Measurements from ENCODE around the gene VSX2. TPM values are rescaled to one million over a fixed set of nuclear protein-coding genes. Genes with fewer than 3 reads are reported as not detected.

VSX2 gene
- total RNA-seq, 1 experiment from 2014 or later = not detected

GRCh38 chr14:74290415-74290814 is 51.2 kb downstream of the VSX2 start:
- no peak overlapping the region for H3K18ac ChIP-seq (ENCODE audit: insufficient read length, low read depth, low read length)
- Mint-ChIP-seq H3K4me1 (peaks cover 6 to 11% of the 10 kb centered on the region in 2 experiments), H3K27ac (peak overlapping the region in 1 of 3 experiments; percentile 51; a peak in 1 of 7 replicates)

More at GRCh38 chr14:74290415-74290814, 51.2 kb downstream of the VSX2 start:
- Histone ChIP-seq H4K8ac (replicated peaks; ENCODE audit: insufficient read length, low read depth, low read length) (no peak overlapping the region), H3K4me2 (ENCODE audit: insufficient read depth, insufficient read length, low read length) (no peak overlapping the region), H3K79me2 (ENCODE audit: insufficient read depth, low read length) (no peaks in the 10 kb centered on the region), H4K91ac (ENCODE audit: insufficient read length, low read depth, low read length) (no peak overlapping the region), H2AK5ac (ENCODE audit: insufficient read length, low read length) (no peak overlapping the region), H4K20me1 (ENCODE audit: control insufficient read depth, insufficient read depth, insufficient read length) (no peaks in the 10 kb centered on the region), H2BK20ac (ENCODE audit: low read depth, low read length, poor library complexity, severe bottlenecking) (no peak overlapping the region), H3K23ac (ENCODE audit: insufficient read length, low read depth, low read length) (no peak overlapping the region), H3K9me3 (ENCODE audit: control insufficient read depth, low read depth, low read length) (no peaks in the 10 kb centered on the region), H3K27me3 (ENCODE audit: insufficient read depth, low read length) (no peaks in the 10 kb centered on the region), H3K14ac (ENCODE audit: insufficient read depth, low read length) (no peak overlapping the region), H3K4me1 (ENCODE audit: insufficient read depth, low read length) (no peaks in the 10 kb centered on the region; the same call in 1 of the 2 replicates), H3K23me2 (ENCODE audit: insufficient read length, low read depth, low read length, poor library complexity, severe bottlenecking) (no peaks in the 10 kb centered on the region), H3K9ac (ENCODE audit: extremely low read depth, insufficient read length, low read length) (no peak overlapping the region), H4K5ac (ENCODE audit: insufficient read length, low read depth, low read length) (no peak overlapping the region), H3K79me1 (ENCODE audit: insufficient read depth, low read depth, low read length, poor library complexity, severe bottlenecking) (no peaks in the 10 kb centered on the region), H3K56ac (ENCODE audit: insufficient read length, low read depth, low read length) (no peak overlapping the region), H2AFZ (ENCODE audit: low read length) (no peak overlapping the region), H2BK120ac (ENCODE audit: low read depth, low read length, poor library complexity, severe bottlenecking) (no peak overlapping the region), H3T11ph (ENCODE audit: low read length) (no peak overlapping the region), H3K4ac (ENCODE audit: low read depth, low read length) (no peak overlapping the region), H3K27ac (ENCODE audit: insufficient read length, low read depth, low read length) (no peak overlapping the region), H2BK12ac (ENCODE audit: insufficient read length, low read depth, low read length) (no peak overlapping the region), H2BK5ac (ENCODE audit: insufficient read length, low read length) (no peak overlapping the region), H2BK15ac (ENCODE audit: low read depth, low read length) (no peak overlapping the region)
- Mint-ChIP-seq H3K9me3 (no peaks in the 10 kb centered on the region), H3K4me3 (peak overlapping the region in 1 of 2 experiments; percentile 28; a peak in 1 of 5 replicates), H3K27me3 (ENCODE audit: low read depth) (no peaks in the 10 kb centered on the region; the same call in 1 of the 2 replicates), H3K36me3 (ENCODE audit: insufficient read depth in 1 of 3, low read depth in 3 of 3) (peaks cover 37 to 82% (median 81%) of the 10 kb centered on the region in 3 experiments)
- WGBS (ENCODE audit: extremely low coverage, insufficient read length, low lambda C conversion rate) = no CpG with 5 or more reads among the region's 7 CpGs
- DNase-seq = no peak
- peak; percentile 73 for TF ChIP-seq CTCF (conservative IDR thresholded peaks at IDR 0.05)

Measured in H9 (cell line).